Measurements from ENCODE around the gene KDM5B. TPM values are rescaled to one million over a fixed set of nuclear protein-coding genes. Genes with fewer than 3 reads are reported as not detected.

The KDM5B gene
- total RNA-seq, result 10 to 100 TPM; 18.3 to 19.3 TPM

DNA sequence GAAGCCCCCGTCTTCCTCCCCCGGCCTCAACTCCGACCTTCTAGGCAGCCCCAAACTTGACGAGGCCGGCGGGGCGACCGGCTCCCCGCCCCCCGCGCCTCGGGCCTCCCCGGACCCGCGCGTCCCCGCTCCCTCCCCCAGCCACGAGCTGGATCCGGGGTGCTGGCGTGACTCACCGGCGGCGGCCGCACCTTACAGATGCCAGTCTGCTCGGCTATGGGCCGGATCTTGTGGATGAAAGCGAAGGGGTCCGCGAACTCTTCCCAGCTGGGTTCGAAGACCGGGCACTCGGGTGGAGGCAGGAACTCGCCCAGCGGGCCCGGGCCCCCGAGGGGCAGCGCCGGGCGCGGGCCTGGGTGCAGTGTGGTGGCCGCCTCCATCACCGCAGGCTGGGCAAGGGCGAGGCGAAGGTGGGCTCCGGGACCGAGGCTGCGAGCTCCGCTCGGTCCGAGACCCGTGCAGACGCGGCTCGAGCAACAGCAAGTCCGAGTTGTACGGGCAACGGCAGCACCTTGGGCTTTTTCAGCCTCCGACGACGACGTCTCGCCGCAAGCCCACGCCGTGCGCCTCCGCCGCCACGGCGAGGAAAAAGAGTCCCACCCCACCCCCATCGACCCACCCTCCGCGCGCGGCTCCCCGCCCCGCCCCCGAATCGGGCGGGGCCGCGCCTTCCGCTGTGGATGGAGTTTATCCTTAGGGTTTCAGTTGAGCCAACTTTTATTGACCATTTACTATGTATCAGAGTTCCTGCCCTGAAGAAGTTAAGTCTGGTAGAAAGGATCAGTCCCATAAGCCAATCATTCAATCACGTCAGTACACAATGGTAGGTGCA lies at the start of gene KDM5B:
Gene KDM5B, minus strand, starts transcription at position 496 of the 832 bp plus-strand sequence. Its CDS starts 116 bp downstream, at position 380.
- DNase-seq, result peak; percentile 80
- H3K36me3 Mint-ChIP-seq, result peaks cover 1% of the 10 kb centered on the region
- peak within 1 kb of the TSS; percentile 88 for H3K4me3 Mint-ChIP-seq
- H3K27ac Mint-ChIP-seq, result peak within 1 kb of the TSS; percentile 71
- H3K9me3 Mint-ChIP-seq, result no peaks in the 10 kb centered on the region
- peaks cover 18% of the 10 kb centered on the region for H3K27me3 Mint-ChIP-seq
- H3K4me1 Mint-ChIP-seq, result peaks cover 45% of the 10 kb centered on the region

DNA sequence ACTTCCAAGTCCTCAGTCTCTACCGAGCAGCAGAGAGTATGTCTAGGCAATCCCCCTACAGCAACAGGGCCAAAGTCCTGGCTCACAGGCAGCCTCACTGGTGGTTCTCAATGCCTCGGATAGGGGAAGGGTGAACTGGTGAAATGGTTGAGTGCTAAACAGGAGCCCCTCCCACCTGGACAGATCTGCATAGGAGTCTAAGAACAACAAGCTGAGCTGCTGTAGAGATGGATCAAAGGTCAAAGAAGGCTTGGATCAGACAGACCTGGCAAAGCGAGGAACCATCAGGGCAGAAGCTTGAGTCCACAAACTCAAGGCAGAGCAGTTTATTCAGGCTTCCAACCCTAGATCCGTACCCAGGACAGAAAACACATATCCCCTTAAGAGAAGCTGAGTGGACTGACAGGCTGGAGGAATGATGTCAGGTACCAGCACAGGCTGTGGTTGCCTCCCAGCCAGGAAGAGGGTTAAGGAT lies 49.0 kb upstream of the KDM5B start:
- Mint-ChIP-seq H3K36me3 (no peaks in the 10 kb centered on the region), H3K4me3 (no peak overlapping the region)

DNA sequence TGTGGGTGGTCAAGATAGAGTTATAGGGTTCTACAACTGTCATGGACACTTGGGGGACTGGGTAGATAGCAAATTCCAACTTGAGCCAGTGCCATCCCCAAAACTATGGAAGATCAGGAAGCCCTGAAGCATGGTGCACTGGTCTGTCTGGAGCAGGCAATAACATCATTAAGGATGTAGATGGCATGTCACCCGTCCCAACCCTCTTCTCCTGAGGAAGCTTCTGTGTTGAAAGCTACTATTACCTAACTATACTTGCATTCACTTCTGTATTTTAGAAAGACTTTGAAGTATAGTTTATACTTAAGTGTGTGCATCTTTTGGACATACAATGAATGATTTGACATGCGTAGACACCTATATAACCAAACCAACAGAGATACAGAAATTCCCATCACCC lies 47.8 kb upstream of the KDM5B start:
- Mint-ChIP-seq H3K4me3 (no peak overlapping the region), H3K27ac (no peak overlapping the region), H3K9me3 (no peaks in the 10 kb centered on the region), H3K36me3 (no peaks in the 10 kb centered on the region), H3K4me1 (no peaks in the 10 kb centered on the region), H3K27me3 (peaks cover 19% of the 10 kb centered on the region)
- DNase-seq, result no peak

More for the DNA sequence above, 49.0 kb upstream of the KDM5B start:
- Mint-ChIP-seq H3K4me1 (peaks cover 4% of the 10 kb centered on the region), H3K9me3 (no peaks in the 10 kb centered on the region), H3K27ac (no peak overlapping the region), H3K27me3 (peaks cover 31% of the 10 kb centered on the region)
- no peak for DNase-seq

DNA sequence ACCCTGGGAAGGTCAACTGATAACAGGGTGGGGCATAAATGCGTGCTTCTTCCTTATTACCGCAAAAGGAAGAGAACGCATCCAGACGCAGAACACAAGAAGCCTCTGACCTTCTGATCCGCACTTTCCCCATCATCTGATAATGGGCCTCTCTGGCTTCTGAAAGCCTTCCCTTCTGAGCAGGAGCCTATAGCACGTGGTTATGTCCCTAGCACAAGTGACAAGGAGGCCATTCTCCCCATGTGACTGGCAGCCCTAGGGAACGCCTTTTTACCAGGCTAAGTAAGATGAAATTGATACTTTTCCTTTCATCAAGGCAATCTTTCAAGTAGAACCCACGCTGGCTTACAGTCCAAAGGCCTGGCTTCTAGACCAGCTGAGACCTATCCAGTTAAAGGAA lies 46.6 kb upstream of the KDM5B start:
- Mint-ChIP-seq H3K27ac (no peak overlapping the region), H3K27me3 (peaks cover 7% of the 10 kb centered on the region), H3K4me1 (no peaks in the 10 kb centered on the region), H3K9me3 (no peaks in the 10 kb centered on the region), H3K36me3 (no peaks in the 10 kb centered on the region), H3K4me3 (no peak overlapping the region)
- no peak for DNase-seq

DNA sequence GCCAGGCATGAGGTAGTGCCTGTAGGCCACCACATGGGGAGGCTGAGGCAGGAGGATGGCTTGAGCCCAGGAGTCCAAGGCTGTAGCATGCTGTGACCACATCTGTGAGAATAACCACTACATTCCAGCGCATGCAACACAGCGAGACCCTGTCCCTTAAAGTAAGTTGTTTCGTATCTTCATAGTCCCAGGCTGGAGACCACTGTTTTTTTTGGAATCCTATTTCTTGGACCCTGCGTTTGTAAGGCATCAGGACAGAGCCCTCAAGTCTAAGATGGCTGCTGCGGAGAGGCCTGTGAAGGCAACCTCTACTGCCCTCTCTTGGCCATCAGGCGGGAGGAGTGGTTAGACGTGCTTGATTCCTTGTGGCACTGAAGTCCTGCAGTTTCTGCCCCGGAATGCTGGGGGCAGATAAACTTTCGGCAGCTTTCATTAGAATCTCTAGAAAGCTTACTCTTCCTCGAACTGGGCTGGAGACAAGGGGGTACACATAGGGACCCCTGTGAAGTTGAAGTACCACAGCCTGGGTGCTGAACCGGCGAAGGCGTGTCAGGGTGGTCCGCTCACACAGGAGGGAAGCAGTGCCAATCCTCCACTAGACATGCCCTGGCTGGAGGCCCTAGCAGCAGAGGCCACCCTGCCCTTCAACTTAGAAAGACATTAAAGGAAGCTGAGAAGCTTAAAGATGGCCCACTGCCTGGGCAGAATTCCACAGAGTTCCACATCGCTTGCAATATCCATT lies 44.1 kb upstream of the KDM5B start:
- Mint-ChIP-seq H3K4me3 (no peak overlapping the region), H3K4me1 (peaks cover 5% of the 10 kb centered on the region), H3K9me3 (no peaks in the 10 kb centered on the region), H3K27ac (no peak overlapping the region), H3K27me3 (no peaks in the 10 kb centered on the region), H3K36me3 (no peaks in the 10 kb centered on the region)
- peak; percentile 44 for DNase-seq

DNA sequence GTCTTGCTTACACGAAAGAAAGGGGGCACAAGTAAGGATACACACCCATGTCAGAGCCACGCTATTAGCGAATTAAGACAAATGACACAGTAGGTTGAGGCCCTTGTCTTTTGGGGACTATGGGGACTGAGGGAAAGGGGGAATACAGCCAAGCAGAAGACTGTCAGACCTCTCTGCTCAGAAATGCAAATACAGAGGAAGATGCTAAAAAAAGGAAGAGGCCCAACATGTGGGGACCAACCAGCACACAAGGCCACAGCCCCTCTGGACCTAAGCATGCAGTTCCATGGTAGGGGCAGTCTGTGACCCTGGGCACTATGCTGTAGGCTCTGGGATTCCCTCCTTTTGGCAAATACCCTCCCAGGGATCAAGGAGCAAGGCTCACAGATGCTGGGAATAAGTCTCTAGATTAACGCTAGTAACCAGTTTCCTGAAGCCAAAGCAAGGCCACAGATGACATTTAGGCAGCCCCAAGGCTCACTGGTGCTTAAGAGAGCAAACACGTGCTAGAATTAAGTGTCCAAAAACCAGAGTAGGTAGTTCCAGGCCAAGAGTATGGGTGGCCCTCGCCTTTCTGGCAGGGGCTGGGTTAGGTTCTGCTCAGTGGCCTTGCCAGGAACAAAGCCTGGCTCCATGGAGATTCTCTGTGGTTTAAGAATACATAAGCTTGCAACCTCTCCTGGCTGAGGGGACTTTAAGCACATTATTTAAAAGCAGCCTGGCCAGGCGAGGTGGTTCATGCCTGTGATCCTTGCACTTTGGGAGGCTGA lies 42.6 kb upstream of the KDM5B start:
- no peaks in the 10 kb centered on the region for H3K9me3 Mint-ChIP-seq
- DNase-seq, result no peak
- no peak overlapping the region for H3K27ac Mint-ChIP-seq
- H3K4me3 Mint-ChIP-seq, result no peak overlapping the region
- peaks cover 5% of the 10 kb centered on the region for H3K4me1 Mint-ChIP-seq
- no peaks in the 10 kb centered on the region for H3K27me3 Mint-ChIP-seq
- no peaks in the 10 kb centered on the region for H3K36me3 Mint-ChIP-seq

DNA sequence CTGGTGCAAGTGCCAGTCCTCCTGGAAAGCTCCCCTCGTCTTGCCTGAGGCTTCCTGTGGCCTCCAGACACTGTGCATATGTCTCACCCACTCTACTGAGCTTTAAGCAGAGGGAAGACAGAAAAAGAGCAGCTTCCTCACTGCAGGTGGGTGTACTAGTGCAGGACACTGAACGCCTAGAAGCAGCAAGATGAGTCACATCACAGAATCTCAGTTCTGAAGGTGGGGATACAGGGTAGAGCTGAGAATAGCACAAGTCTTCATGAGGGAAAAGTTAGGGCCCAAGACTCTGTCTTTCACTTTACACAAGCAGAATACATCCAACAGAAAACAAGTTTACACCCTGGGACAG lies 39.9 kb upstream of the KDM5B start:
- H3K4me1 Mint-ChIP-seq, result peaks cover 5% of the 10 kb centered on the region
- H3K36me3 Mint-ChIP-seq, result no peaks in the 10 kb centered on the region
- no peak for DNase-seq
- no peaks in the 10 kb centered on the region for H3K27me3 Mint-ChIP-seq
- H3K4me3 Mint-ChIP-seq, result no peak overlapping the region
- no peak overlapping the region for H3K27ac Mint-ChIP-seq
- no peaks in the 10 kb centered on the region for H3K9me3 Mint-ChIP-seq

DNA sequence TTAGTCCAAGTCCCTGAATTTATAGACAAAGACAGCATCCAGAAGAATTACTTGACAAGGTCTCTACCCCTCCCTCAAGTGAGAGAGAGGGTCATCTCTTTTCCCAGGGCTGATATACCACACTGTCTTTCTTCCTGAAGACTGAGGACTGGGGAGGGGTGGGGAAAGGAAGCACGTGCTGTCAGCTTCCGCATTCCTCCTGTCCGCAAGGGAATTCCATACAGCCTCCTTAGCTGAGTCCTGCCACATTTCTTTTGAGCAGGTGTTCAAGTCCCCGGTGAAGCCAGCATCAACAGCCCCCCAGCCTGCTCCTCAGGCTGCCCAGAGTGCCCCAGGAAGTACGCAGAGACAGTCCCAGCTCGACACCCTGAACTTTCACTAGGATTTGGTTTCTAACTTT lies 36.7 kb upstream of the KDM5B start:
- no peak for DNase-seq
- Mint-ChIP-seq H3K27ac (no peak overlapping the region), H3K4me1 (peaks cover 5% of the 10 kb centered on the region), H3K36me3 (no peaks in the 10 kb centered on the region), H3K4me3 (no peak overlapping the region), H3K27me3 (peaks cover 8% of the 10 kb centered on the region), H3K9me3 (no peaks in the 10 kb centered on the region)

DNA sequence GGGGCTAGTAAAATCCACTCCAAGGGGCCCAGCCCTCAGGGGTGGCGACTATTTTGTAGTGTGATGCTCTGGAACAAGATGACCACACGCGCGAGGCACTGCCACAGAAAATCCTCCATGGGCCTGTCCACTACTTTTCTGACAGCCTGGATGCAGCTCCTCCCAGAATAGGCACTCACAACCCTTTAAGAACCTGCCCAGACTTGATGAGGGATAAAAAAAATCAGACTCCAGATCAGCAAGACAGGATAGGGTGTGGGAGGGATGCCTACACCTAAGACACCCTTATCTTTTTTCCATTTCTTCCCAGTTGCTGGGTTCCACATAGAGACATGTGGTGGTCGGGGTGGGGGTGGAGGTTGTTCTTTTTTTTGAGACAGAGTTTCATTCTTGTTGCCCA lies 36.0 kb upstream of the KDM5B start:
- peaks cover 5% of the 10 kb centered on the region for H3K4me1 Mint-ChIP-seq
- no peaks in the 10 kb centered on the region for H3K9me3 Mint-ChIP-seq
- no peak overlapping the region for H3K27ac Mint-ChIP-seq
- no peak overlapping the region for H3K4me3 Mint-ChIP-seq
- peaks cover 8% of the 10 kb centered on the region for H3K27me3 Mint-ChIP-seq
- no peak for DNase-seq
- H3K36me3 Mint-ChIP-seq, result no peaks in the 10 kb centered on the region

DNA sequence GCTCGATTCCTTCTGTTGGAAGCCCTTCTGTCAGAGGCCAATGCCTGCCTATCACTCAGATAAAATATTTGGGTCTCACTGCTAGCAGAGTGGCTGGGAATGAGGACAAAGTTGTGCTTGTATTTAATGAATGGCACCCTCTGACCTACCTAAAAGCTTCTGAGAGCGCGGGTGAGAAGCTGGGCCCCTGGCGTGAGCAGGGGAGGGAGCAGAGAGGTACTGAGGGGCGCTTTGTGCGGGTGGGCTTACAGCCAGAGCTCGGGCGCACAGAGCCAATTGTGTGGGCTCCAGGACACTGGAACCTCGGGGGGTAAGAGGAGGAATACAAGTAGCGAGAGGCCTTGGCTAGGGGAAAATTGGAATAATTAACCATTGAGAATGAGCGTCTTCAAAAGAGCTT lies 34.9 kb upstream of the KDM5B start:
- no peaks in the 10 kb centered on the region for H3K9me3 Mint-ChIP-seq
- H3K4me1 Mint-ChIP-seq, result peaks cover 1% of the 10 kb centered on the region
- no peak overlapping the region for H3K4me3 Mint-ChIP-seq
- H3K36me3 Mint-ChIP-seq, result no peaks in the 10 kb centered on the region
- no peak overlapping the region for H3K27ac Mint-ChIP-seq
- peaks cover 12% of the 10 kb centered on the region for H3K27me3 Mint-ChIP-seq
- no peak for DNase-seq

DNA sequence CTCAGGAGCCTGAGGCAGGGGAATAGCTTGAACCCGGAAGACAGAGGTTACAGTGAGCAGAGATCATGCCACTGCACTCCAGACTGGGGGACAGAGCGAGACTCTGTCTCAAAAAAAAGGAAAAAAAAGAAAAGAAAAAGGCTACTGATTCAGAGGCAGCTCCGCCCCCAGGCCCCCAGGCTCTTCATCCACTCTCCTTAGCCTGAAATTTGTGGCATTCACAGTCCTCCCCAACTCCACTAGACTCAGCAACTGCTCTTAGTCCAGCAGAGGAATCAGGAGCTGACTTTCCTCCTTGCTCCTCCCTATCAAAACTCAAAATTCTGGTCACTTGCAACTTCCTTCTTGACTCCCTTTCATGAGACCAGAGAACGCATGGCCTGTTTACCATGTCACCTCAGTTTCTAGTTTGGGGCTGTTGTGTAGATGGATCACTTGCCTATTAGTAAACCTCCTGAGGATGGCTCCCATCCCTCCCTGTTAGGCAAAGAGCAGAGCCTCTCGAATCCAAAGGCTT lies 29.6 kb upstream of the KDM5B start:
- no peak for DNase-seq
- Mint-ChIP-seq H3K4me3 (no peak overlapping the region), H3K36me3 (no peaks in the 10 kb centered on the region), H3K4me1 (peaks cover 33% of the 10 kb centered on the region), H3K27ac (no peak overlapping the region), H3K9me3 (no peaks in the 10 kb centered on the region), H3K27me3 (peaks cover 18% of the 10 kb centered on the region)

DNA sequence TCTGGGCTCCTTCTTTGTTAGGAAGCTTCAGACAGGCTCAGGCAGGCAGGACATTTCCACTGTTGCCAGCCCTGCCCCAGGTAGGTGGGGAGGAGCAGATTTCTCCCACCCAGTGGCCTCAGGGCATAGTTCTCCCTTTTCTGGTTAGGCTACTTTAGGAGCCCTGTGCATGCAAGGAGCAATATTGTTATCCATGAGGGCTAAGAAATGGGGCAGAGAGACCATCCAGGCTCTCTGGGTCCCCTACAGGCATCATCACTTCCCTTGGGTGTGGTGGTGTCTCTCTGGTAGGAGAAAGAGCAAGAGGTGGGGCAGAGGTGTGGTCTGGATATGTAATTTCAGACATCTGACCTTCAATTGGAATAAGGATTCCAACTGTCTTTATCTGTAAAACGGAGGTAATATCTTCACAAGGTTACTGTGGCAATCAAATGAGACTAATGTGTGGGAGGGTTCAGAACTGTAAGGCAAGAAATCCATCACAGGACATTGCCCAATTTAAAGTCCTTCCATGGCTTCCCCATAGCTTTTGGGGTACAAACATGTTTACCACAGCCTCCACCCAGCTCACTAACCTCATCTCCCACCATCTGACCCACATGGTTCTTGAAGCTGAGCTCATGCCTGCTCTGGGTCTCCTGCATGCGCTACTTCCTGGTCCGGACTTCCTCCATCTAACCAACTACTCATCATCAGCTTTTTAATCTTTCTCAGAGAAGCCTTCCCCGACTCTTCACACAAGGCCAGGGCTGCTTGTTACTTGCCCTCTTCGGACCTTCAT lies 28.6 kb upstream of the KDM5B start:
- no peaks in the 10 kb centered on the region for H3K36me3 Mint-ChIP-seq
- H3K4me1 Mint-ChIP-seq, result peaks cover 33% of the 10 kb centered on the region
- no peak for DNase-seq
- peaks cover 18% of the 10 kb centered on the region for H3K27me3 Mint-ChIP-seq
- H3K9me3 Mint-ChIP-seq, result no peaks in the 10 kb centered on the region
- no peak overlapping the region for H3K4me3 Mint-ChIP-seq
- no peak overlapping the region for H3K27ac Mint-ChIP-seq

DNA sequence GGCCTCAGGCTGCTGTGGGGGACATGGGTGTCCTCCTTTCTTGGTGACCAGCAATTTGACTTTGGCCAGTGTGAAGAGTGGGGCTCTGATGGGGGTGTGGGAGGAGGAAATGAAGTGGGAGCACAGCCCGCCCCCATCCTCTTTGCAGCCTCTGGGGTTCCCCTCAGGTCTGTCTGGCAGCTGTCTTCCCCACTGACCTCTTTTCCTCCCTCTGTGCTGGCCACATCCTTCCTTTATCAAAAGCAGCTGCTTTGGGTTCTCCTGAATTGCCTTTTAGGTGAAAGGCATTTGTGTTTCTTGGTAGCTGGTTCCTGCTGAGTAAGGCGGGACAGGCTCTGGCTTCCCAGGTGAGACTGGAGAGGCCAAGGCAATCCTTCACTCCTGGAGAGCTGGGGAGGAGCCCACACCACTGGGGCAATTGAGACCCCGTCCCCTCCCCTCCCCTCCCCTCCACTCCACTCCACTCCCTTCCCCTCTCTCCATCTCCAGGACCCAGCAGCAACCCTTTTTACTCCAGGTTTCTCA lies 27.4 kb upstream of the KDM5B start:
- H3K4me1 Mint-ChIP-seq, result peaks cover 33% of the 10 kb centered on the region
- peak overlapping the region; percentile 54 for H3K27ac Mint-ChIP-seq
- H3K9me3 Mint-ChIP-seq, result no peaks in the 10 kb centered on the region
- H3K27me3 Mint-ChIP-seq, result peaks cover 10% of the 10 kb centered on the region
- no peaks in the 10 kb centered on the region for H3K36me3 Mint-ChIP-seq
- DNase-seq, result peak; percentile 24
- peak overlapping the region; percentile 14 for H3K4me3 Mint-ChIP-seq

Measured in activated naive CD8-positive, alpha-beta T cell treated with anti-CD3 and anti-CD28 coated beads for 36 hours (primary cell).